ENCODE measurements around the gene OR10J1. TPM values are rescaled to one million over a fixed set of nuclear protein-coding genes. Genes with fewer than 3 reads are reported as not detected.

The OR10J1 gene
- total RNA-seq, 4 donors from 2014 or later: not detected

- WGBS, 2 donors (ENCODE audit: low coverage in 1 of 2): 69% methylated on average over 2 of the region's 2 CpGs; no CpG with 5 or more reads in 1 of the 2 donors
- TF ChIP-seq POLR2A (IDR thresholded peaks at IDR 0.05) (no peak), POLR2AphosphoS5 (IDR thresholded peaks at IDR 0.05) (no peak), CTCF (IDR thresholded peaks at IDR 0.05) (no peak), EP300 (IDR thresholded peaks at IDR 0.05; ENCODE audit: low read depth) (no peak)
- in situ Hi-C loops (cut with MboI; ENCODE audit: low pct_ligation_motif_present in 1 of 4, low pct_unique_long_range_greater_than_20kb in 1 of 4, low sequenced_read_pairs in 3 of 4) (no loop called here), intact Hi-C loops (cut with DNase I; ENCODE audit: low total_unique reads) (no loop called here)
- no peak for DNase-seq
- Histone ChIP-seq H3K4me1 (no peaks in the 10 kb centered on the region), H3K4me3 (no peak overlapping the region), H3K36me3 (no peaks in the 10 kb centered on the region), H3K27ac (no peak overlapping the region), H3K9me3 (no peaks in the 10 kb centered on the region), H3K27me3 (no peaks in the 10 kb centered on the region)
These were observed 28.8 kb downstream of the OR10J1 start for GRCh38 chr1:159468321-159468720.

GRCh38 chr1:159469921-159470533 lies 30.5 kb downstream of the OR10J1 start:
- Histone ChIP-seq H3K9me3 (no peaks in the 10 kb centered on the region), H3K27ac (no peak overlapping the region), H3K4me3 (no peak overlapping the region), H3K4me1 (no peaks in the 10 kb centered on the region), H3K36me3 (no peaks in the 10 kb centered on the region), H3K27me3 (no peaks in the 10 kb centered on the region)
- intact Hi-C loops (cut with DNase I; ENCODE audit: low total_unique reads): no loop called here
- in situ Hi-C loops (cut with MboI; ENCODE audit: low pct_ligation_motif_present in 1 of 4, low pct_unique_long_range_greater_than_20kb in 1 of 4, low sequenced_read_pairs in 3 of 4): no loop called here
- TF ChIP-seq POLR2AphosphoS5 (IDR thresholded peaks at IDR 0.05) (no peak), CTCF (IDR thresholded peaks at IDR 0.05) (no peak), POLR2A (IDR thresholded peaks at IDR 0.05) (no peak), EP300 (IDR thresholded peaks at IDR 0.05; ENCODE audit: low read depth) (no peak)
- DNase-seq: no peak
- 38 to 51% methylated on average over 2 to 4 of the region's 4 CpGs for WGBS, 2 donors (ENCODE audit: low coverage in 1 of 2)

GRCh38 chr1:159473335-159473734 lies 33.8 kb downstream of the OR10J1 start:
- TF ChIP-seq POLR2AphosphoS5 (IDR thresholded peaks at IDR 0.05) (no peak), CTCF (IDR thresholded peaks at IDR 0.05) (no peak), POLR2A (IDR thresholded peaks at IDR 0.05) (no peak), EP300 (IDR thresholded peaks at IDR 0.05; ENCODE audit: low read depth) (no peak)
- DNase-seq: no peak
- no peaks in the 10 kb centered on the region for H3K9me3 ChIP-seq
- WGBS, 2 donors (ENCODE audit: low coverage in 1 of 2): 45 to 69% methylated on average over 1 of the region's 1 CpG
- in situ Hi-C loops (cut with MboI; ENCODE audit: low pct_ligation_motif_present in 1 of 4, low pct_unique_long_range_greater_than_20kb in 1 of 4, low sequenced_read_pairs in 3 of 4) (no loop called here), intact Hi-C loops (cut with DNase I; ENCODE audit: low total_unique reads) (no loop called here)
- no peak overlapping the region for H3K27ac ChIP-seq
- no peaks in the 10 kb centered on the region for H3K27me3 ChIP-seq
- no peak overlapping the region for H3K4me3 ChIP-seq
- H3K36me3 ChIP-seq: no peaks in the 10 kb centered on the region
- H3K4me1 ChIP-seq: no peaks in the 10 kb centered on the region

GRCh38 chr1:159474926-159475325 lies 35.4 kb downstream of the OR10J1 start:
- H3K27ac ChIP-seq: no peak overlapping the region
- no peak for TF ChIP-seq POLR2AphosphoS5 (IDR thresholded peaks at IDR 0.05)
- TF ChIP-seq EP300 (IDR thresholded peaks at IDR 0.05; ENCODE audit: low read depth): no peak
- TF ChIP-seq CTCF (IDR thresholded peaks at IDR 0.05): no peak
- no peak for TF ChIP-seq POLR2A (IDR thresholded peaks at IDR 0.05)
- in situ Hi-C loops (cut with MboI; ENCODE audit: low pct_ligation_motif_present in 1 of 4, low pct_unique_long_range_greater_than_20kb in 1 of 4, low sequenced_read_pairs in 3 of 4) (no loop called here), intact Hi-C loops (cut with DNase I; ENCODE audit: low total_unique reads) (no loop called here)
- no peak overlapping the region for H3K4me3 ChIP-seq
- no peaks in the 10 kb centered on the region for H3K9me3 ChIP-seq
- H3K27me3 ChIP-seq: no peaks in the 10 kb centered on the region
- no peaks in the 10 kb centered on the region for H3K36me3 ChIP-seq
- no peak for DNase-seq
- no peaks in the 10 kb centered on the region for H3K4me1 ChIP-seq
- WGBS, 2 donors (ENCODE audit: low coverage in 1 of 2): 72% methylated on average over 1 of the region's 1 CpG; no CpG with 5 or more reads in 1 of the 2 donors

Data from transverse colon (tissue), 4 donors.